Measurements from ENCODE around the gene HOXA9.
A peak's percentile ranks its signal among the peaks of the same experiment; 100 is the strongest.

Gene HOXA9

DNA sequence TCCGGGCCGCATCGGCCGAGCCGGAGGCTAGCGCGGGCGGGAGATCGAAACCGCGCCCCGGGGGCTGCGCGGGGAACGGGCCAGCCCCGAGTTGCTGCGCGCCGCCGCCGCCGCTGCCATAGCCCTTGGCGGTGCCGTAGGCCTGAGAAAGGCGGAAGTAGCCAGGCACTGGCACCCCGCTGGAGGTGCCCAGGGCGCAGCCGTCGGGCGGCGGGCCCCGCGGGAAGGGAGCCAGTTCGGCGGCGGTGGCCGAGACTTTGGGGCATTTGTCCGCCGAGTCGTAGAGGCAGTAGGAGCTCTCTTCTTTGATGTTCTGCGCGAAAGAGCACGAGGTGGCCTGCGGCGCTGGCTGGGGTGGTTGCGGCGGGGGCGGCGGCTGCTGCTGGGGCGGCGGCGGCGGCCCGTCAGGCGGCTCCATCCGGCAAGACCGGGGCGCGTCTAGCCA, 8.2 kb upstream of the HOXA9 start:
- no peaks in the 10 kb centered on the region for H3K9me3 ChIP-seq (ENCODE audit: control insufficient read depth, low read length)

DNA sequence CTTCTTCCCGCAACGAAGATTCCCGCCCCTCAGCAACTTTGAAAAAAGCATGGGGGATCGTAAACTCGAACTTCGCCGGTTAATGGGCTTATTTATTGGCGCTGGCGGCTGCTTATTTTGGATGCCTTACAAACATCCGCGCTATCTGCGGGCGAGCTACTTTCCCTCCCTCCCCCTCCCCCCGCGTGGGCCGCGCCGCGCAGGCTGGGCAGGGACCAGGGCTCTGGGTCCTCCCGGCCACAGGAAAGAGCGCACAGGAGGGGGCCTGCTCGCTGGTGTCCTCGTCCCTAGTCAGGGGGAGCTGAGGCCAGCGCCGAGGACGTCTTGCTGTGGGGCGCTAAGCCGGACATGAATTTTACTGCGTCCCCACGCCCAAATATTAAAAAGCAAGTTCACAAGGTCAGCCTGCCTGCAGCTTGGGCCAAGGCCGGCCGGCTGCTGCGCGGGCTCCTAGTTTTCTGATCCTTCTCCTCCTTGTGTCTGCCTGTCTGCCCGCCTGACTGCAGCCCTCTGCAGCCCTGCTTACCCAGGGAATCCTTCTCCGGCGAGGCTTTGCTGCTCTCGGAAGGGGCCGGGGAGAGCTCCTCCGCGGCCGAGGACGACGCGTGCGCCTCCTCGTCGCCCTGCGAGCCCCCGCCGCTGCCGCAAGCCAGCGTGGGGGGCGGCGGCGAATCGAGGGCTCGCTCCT, 7.6 kb upstream of the HOXA9 start:
- Histone ChIP-seq H3K27me3 (ENCODE audit: control insufficient read depth in 1 of 2, insufficient read depth in 1 of 2, low read length in 2 of 2) (peaks cover 0 to 8% of the 10 kb centered on the region in 2 experiments), H2AFZ (ENCODE audit: low read depth, low read length) (no peak overlapping the region), H3K14ac (ENCODE audit: low read length in 2 of 2) (peak overlapping the region in 1 of 2 experiments; percentile 95), H3K79me1 (replicated peaks; ENCODE audit: low read length, poor library complexity, severe bottlenecking) (no peaks in the 10 kb centered on the region), H3K4ac (ENCODE audit: low read depth in 1 of 2, low read length in 2 of 2) (peak overlapping the region; percentile 54 to 59), H4K91ac (ENCODE audit: low read length) (peak overlapping the region; percentile 89), H2BK5ac (ENCODE audit: low read depth, low read length, poor library complexity, severe bottlenecking) (peak overlapping the region; percentile 77), H3K23ac (ENCODE audit: low read length in 2 of 2) (peak overlapping the region; percentile 50 to 74), H2BK12ac (ENCODE audit: low read length in 2 of 2) (peak overlapping the region in 1 of 2 experiments; percentile 83), H3K4me2 (ENCODE audit: low read length, poor library complexity, severe bottlenecking) (peak overlapping the region; percentile 60), H4K8ac (ENCODE audit: low read length) (peak overlapping the region; percentile 95), H3K9ac (ENCODE audit: low read length) (peak overlapping the region; percentile 90), H2AK5ac (ENCODE audit: low read length, severe bottlenecking) (peak overlapping the region; percentile 83), H3K4me1 (ENCODE audit: control insufficient read depth, insufficient read depth, low read depth, low read length) (no peaks in the 10 kb centered on the region), H3K9me3 (ENCODE audit: control insufficient read depth, low read length) (no peaks in the 10 kb centered on the region), H2BK120ac (ENCODE audit: low read depth, low read length) (peak overlapping the region; percentile 96), H3K27ac (ENCODE audit: low read length, poor library complexity, severe bottlenecking) (peak overlapping the region; percentile 91), H2BK15ac (ENCODE audit: low read depth, poor library complexity, severe bottlenecking) (no peak overlapping the region), H3K36me3 (ENCODE audit: control insufficient read depth in 1 of 2, insufficient read depth in 2 of 2, low read depth in 1 of 2, low read length in 2 of 2) (peaks cover 4 to 72% of the 10 kb centered on the region in 2 experiments), H3K4me3 (ENCODE audit: insufficient read depth in 1 of 2, low read depth in 1 of 2, low read length in 2 of 2) (peak overlapping the region; percentile 58 to 92), H3K18ac (ENCODE audit: low read depth in 1 of 2, low read length in 2 of 2) (peak overlapping the region; percentile 64 to 90)
- DNase-seq: peak; percentile 60
- 1% methylated on average over 58 of the region's 58 CpGs for WGBS

More for the DNA sequence above, 8.2 kb upstream of the HOXA9 start:
- H2BK120ac ChIP-seq (ENCODE audit: low read depth, low read length): peak overlapping the region; percentile 96
- H2BK12ac ChIP-seq (ENCODE audit: low read length in 2 of 2): peak overlapping the region; percentile 40 to 83
- peak; percentile 50 for DNase-seq
- peak overlapping the region; percentile 15 to 80 for H3K14ac ChIP-seq (ENCODE audit: low read length in 2 of 2)
- H3K18ac ChIP-seq (ENCODE audit: low read depth in 1 of 2, low read length in 2 of 2): peak overlapping the region; percentile 90 to 91
- no peaks in the 10 kb centered on the region for H3K79me1 ChIP-seq (replicated peaks; ENCODE audit: low read length, poor library complexity, severe bottlenecking)
- WGBS: 2% methylated on average over 51 of the region's 59 CpGs
- peaks cover 0 to 8% of the 10 kb centered on the region in 2 experiments for H3K27me3 ChIP-seq (ENCODE audit: control insufficient read depth in 1 of 2, insufficient read depth in 1 of 2, low read length in 2 of 2)
- H2BK15ac ChIP-seq (ENCODE audit: low read depth, poor library complexity, severe bottlenecking): peak overlapping the region; percentile 91
- no peak overlapping the region for H2AFZ ChIP-seq (ENCODE audit: low read depth, low read length)
- H3K27ac ChIP-seq (ENCODE audit: low read length, poor library complexity, severe bottlenecking): peak overlapping the region; percentile 48
- H2AK5ac ChIP-seq (ENCODE audit: low read length, severe bottlenecking): no peak overlapping the region
- peak overlapping the region; percentile 89 for H4K91ac ChIP-seq (ENCODE audit: low read length)
- peak overlapping the region; percentile 54 to 82 for H3K4ac ChIP-seq (ENCODE audit: low read depth in 1 of 2, low read length in 2 of 2)
- H2BK5ac ChIP-seq (ENCODE audit: low read depth, low read length, poor library complexity, severe bottlenecking): peak overlapping the region; percentile 88
- peak overlapping the region; percentile 74 to 95 for H3K23ac ChIP-seq (ENCODE audit: low read length in 2 of 2)
- peak overlapping the region; percentile 90 for H3K9ac ChIP-seq (ENCODE audit: low read length)
- H3K4me3 ChIP-seq (ENCODE audit: insufficient read depth in 1 of 2, low read depth in 1 of 2, low read length in 2 of 2): peak overlapping the region; percentile 58 to 92
- peak overlapping the region; percentile 95 for H4K8ac ChIP-seq (ENCODE audit: low read length)
- peaks cover 4 to 68% of the 10 kb centered on the region in 2 experiments for H3K36me3 ChIP-seq (ENCODE audit: control insufficient read depth in 1 of 2, insufficient read depth in 2 of 2, low read depth in 1 of 2, low read length in 2 of 2)
- H3K4me2 ChIP-seq (ENCODE audit: low read length, poor library complexity, severe bottlenecking): peak overlapping the region; percentile 60
- no peaks in the 10 kb centered on the region for H3K4me1 ChIP-seq (ENCODE audit: control insufficient read depth, insufficient read depth, low read depth, low read length)

GRCh38 chr7:27172315-27172774, 7.0 kb upstream of the HOXA9 start:
- WGBS: 13% methylated on average over 10 of the region's 10 CpGs
- Histone ChIP-seq H2AFZ (ENCODE audit: low read depth, low read length) (no peak overlapping the region), H2BK5ac (ENCODE audit: low read depth, low read length, poor library complexity, severe bottlenecking) (peak overlapping the region; percentile 71)

More at GRCh38 chr7:27172315-27172774, 7.0 kb upstream of the HOXA9 start:
- no peak overlapping the region for H3K23ac ChIP-seq (ENCODE audit: low read length in 2 of 2)
- no peaks in the 10 kb centered on the region for H3K9me3 ChIP-seq (ENCODE audit: control insufficient read depth, low read length)
- H3K4me2 ChIP-seq (ENCODE audit: low read length, poor library complexity, severe bottlenecking): peak overlapping the region; percentile 60
- no peaks in the 10 kb centered on the region for H3K79me1 ChIP-seq (replicated peaks; ENCODE audit: low read length, poor library complexity, severe bottlenecking)
- peak overlapping the region; percentile 90 for H3K9ac ChIP-seq (ENCODE audit: low read length)
- DNase-seq: peak; percentile 53
- no peak overlapping the region for H3K14ac ChIP-seq (ENCODE audit: low read length in 2 of 2)
- H2BK120ac ChIP-seq (ENCODE audit: low read depth, low read length): peak overlapping the region; percentile 84
- H3K4ac ChIP-seq (ENCODE audit: low read depth in 1 of 2, low read length in 2 of 2): peak overlapping the region; percentile 9 to 31
- H2BK12ac ChIP-seq (ENCODE audit: low read length in 2 of 2): peak overlapping the region in 1 of 2 experiments; percentile 87
- H3K27ac ChIP-seq (ENCODE audit: low read length, poor library complexity, severe bottlenecking): peak overlapping the region; percentile 91
- no peaks in the 10 kb centered on the region for H3K4me1 ChIP-seq (ENCODE audit: control insufficient read depth, insufficient read depth, low read depth, low read length)
- peak overlapping the region in 1 of 2 experiments; percentile 90 for H3K18ac ChIP-seq (ENCODE audit: low read depth in 1 of 2, low read length in 2 of 2)
- H3K4me3 ChIP-seq (ENCODE audit: insufficient read depth in 1 of 2, low read depth in 1 of 2, low read length in 2 of 2): peak overlapping the region; percentile 58 to 92
- peak overlapping the region; percentile 70 for H4K91ac ChIP-seq (ENCODE audit: low read length)
- peaks cover 0 to 8% of the 10 kb centered on the region in 2 experiments for H3K27me3 ChIP-seq (ENCODE audit: control insufficient read depth in 1 of 2, insufficient read depth in 1 of 2, low read length in 2 of 2)
- no peak overlapping the region for H2BK15ac ChIP-seq (ENCODE audit: low read depth, poor library complexity, severe bottlenecking)
- H3K36me3 ChIP-seq (ENCODE audit: control insufficient read depth in 1 of 2, insufficient read depth in 2 of 2, low read depth in 1 of 2, low read length in 2 of 2): peaks cover 4 to 71% of the 10 kb centered on the region in 2 experiments
- no peak overlapping the region for H4K8ac ChIP-seq (ENCODE audit: low read length)
- peak overlapping the region; percentile 55 for H2AK5ac ChIP-seq (ENCODE audit: low read length, severe bottlenecking)
